ENCODE data around the gene GFOD1.
A peak's percentile ranks its signal among the peaks of the same experiment; 100 is the strongest.
"Not testable (repeated sequence)": the region's sequence is repeated elsewhere in the genome, so short reads cannot be mapped to it uniquely, and the experiment has no call there.

The GFOD1 gene

GRCh38 chr6:13351271-13351670 is 136.1 kb downstream of the GFOD1 start:
- no peak for DNase-seq (ENCODE audit: low spot score)

DNA sequence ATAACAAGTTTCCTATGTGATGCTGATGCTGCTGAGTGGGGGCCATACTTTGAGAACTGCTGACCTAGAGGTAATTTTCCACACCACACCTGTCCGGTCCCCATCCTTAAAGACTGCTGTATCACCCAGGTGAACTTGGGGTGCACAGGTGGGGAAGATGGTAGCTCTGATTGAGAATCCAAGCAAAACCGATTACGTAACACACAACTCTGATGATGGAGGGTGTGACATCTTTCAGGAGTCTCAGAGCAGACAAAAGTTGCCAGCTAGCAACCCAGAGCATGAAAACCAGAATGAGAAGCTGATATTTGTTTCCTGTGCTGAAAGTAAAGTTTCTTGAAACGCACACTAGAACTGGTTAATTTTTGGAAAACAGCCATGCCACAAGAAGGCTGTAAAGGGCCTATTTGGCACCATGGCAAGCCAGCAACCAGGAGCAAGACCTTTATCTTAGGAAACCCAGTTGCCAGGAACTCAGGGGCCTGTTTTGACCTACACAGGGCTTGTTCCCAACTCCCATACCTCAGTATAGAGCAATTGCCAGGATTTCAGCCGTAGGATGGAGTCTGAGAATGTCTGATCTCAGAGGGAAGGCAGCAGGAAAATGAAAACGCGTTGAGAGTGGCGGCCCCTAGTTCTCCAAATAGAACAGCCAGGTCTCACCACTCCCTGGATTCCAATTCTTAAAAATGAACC is 137.4 kb downstream of the GFOD1 start:
- no peak for DNase-seq (ENCODE audit: low spot score)

DNA sequence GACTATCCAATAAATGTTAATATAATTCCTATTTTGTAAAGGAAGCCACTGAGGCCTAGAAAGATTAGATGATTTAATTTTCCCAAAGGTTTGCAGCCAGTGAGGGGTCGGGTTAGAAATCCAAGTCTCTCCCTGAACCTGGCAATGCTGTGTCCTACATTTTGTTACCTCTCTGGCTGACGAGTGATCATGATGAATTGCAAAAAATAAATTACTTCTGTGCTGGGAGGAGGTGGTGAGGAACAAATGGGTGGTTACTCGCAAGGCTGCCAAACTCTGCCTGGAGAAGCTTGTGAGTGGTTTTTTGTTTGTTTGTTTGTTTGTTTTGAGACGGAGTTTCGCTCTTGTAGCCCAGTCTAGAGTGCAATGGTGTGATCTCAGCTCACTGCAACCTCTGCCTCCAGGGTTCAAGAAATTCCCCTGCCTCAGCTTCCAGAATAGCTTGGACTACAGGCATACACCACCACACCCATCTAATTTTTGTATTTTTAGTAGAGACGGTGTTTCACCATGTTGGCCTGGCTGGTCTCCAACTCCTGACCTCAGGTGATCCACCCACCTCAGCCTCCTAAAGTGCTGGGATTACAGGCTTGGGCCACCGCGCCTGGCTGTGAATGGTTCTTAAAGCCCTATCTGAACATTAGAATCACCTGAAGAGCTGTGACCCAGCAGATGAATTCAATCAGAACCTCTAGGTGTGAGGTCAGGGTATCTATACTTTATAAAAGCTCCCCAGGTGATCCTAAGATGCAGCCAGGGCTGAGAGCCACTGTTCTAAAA is 138.9 kb downstream of the GFOD1 start:
- no peak for DNase-seq (ENCODE audit: low spot score)

DNA sequence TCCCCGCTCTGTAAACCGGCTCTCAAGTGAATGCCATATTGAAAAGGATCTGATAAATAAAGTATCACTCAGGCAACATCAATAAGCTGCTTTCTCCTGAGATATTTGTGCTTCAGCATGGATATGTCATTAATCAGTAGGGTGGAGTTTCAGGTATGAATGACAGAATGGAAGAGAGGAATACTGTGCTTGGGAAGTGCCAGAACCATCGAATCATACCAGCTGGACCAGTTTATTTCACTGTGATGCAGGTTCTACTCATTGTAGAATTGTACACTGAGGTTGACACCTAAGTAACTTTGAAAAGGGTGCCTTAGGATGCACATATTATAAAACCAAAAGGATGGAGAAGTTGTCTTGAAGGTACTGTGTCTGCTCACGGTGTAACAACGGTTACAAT is 141.2 kb downstream of the GFOD1 start:
- DNase-seq (ENCODE audit: low spot score), result no peak

GRCh38 chr6:13342414-13343019 is 144.9 kb downstream of the GFOD1 start:
- DNase-seq (ENCODE audit: low spot score), result no peak

- no peak for DNase-seq (ENCODE audit: low spot score)
Observed at GRCh38 chr6:13339863-13340630, 147.4 kb downstream of the GFOD1 start.

DNA sequence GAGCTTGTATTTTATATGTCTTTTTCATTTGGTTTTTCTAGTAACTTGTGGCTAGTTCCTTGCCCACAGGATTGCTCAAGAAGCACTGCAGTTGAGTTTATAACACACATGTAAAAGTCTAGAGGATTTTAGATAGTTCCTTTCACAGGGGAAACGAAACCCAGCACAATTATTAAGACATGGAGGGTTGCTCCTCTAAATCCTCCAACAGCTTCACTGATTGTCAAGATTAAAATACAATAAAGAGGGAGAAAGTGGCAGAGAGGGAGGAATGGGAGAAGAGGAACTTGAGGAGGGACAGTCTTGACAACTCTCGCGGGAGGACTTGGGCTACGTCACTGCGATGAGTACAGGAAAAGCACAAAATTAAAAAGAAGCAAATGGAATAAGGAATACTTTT is 149.4 kb downstream of the GFOD1 start:
- DNase-seq (ENCODE audit: low spot score), result no peak

DNA sequence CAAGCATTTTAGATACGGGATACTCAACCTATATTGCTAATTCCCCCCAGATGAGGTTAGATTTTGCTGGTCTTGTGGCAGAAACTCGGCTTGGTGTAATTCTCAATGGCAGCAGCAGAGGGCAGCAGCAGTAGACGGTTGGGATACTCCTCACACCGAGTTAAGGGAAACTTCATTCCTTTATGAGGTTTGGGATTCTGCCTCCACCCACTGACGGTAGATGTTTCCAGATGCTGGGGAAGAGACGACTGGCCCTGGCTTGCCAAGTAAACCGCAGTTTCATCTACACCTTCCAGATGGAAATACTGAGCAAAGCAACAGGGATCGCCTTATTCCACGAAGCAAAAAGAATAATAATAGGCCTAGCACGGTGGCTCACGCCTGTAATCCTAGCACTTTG is 150.8 kb downstream of the GFOD1 start:
- peak; percentile 59 for DNase-seq (ENCODE audit: low spot score)

- DNase-seq (ENCODE audit: low spot score), result no peak
Observed at GRCh38 chr6:13334953-13335352, 152.4 kb downstream of the GFOD1 start.

DNA sequence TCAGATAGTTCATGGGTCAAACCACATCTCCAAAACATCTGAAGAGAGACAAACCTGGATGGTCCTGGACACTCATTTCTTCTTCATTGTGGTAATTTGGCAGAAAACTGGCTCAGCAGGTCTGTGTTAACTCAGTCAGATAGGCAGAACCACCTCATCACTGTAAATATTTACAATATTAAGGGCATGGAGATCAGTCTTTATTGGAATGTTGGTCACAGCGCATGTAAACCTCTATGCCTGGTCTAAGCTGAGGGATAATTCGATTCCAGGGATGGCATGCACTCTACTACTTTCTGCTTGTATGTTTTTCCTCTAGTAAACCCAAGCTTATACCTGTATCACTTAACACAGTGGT is 155.1 kb downstream of the GFOD1 start:
- no peak for DNase-seq (ENCODE audit: low spot score)

DNA sequence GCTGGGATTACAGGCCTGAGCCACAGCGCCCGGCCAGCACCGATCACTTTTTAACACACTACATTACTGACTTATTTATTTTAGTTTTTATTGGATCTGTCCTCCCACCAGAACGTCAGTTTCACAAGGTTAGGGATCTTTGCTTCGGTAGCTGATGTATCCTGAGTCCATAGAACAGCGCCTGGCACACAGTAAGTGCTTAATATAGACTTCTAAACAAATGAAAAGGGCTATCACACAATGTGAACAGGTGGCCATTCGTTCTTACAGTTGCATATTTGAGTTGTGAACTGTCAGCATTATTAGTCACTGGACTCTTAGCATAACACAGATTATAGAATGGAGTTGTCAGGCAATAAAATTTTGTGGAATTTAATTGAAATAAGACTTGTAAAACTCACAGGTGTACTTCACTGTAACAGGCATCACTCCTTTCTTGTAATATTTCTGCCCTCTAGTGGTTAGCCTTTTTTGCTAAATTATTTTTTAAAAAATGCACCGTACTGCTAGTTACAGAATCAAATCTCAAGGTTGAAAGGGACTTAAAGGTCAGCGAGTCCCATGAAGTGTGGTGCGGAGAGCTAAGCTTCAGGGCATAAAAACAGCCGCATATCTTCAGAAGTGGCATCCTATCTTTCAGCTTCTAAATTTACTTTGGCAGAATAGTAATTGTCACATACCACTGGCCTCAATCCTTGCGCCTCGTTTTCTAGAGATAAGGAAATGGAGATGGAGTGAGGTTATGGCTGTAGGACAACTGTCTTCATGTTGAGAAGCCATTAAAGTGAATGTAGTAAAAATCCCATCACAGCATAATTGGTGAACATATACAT is 155.7 kb downstream of the GFOD1 start:
- DNase-seq (ENCODE audit: low spot score), result peak; percentile 8

DNA sequence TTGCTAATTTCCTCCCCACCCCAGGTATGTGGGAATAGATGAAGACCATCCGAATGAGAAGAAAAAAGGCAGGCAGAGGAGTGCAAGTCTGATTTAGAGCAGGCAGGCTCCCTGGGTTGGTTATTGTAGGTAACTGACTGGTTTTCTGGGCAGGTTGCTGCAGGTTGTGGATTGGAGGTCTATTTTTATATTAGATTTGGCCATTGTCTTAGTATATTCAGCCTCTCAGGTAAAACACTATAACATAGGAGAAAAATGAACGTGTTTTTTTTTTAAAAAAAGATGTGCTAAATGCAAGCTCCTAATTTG is 158.6 kb downstream of the GFOD1 start:
- DNase-seq (ENCODE audit: low spot score), result no peak

DNA sequence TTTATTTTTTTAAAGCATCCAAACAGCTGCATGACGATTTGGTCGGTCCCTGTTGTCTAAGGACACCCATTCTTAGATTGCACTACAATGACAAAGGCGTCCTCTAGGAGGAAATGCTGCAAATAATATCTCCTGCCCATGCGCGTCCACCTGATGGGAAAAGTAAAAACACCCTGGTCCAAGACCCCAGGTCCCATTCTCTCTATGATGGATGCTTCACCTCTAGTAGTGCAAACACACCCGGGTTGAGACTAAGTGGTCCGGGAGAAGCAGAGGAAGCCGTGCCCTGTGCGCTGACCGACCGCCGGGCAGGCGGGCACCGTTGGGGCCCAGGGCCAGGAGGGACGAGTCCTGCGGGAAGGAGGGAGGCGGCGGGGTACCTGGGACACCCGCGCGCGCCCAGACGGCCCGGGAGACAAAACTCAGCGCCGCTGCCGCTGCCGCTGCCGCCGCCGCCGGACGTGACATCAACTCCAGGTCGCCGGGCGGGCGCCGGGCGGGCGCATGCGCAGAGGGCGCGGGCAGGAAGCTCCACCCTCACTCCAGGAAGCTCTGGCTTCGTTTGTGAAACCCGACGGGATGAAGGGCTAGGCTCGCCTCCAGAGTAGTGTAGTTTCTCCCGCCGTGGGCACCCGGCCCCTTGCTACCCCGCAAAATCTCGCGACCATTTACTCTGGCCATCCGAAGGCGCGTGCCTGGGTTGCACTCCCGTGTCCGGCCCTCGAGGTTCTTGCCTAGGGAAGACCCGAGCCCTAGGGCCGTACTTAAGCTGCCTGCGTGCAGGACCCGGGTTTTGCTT is 159.1 kb downstream of the GFOD1 start, which contains the start of gene TBC1D7:
TBC1D7 (minus strand) TSS at position 462 of the 799 bp plus-strand sequence. CDS start 1,639 bp downstream, outside the sequence.
- peak; percentile 81 for DNase-seq (ENCODE audit: low spot score)

- no peak for DNase-seq (ENCODE audit: low spot score)
Observed at GRCh38 chr6:13327691-13328075, 159.7 kb downstream of the GFOD1 start.

DNA sequence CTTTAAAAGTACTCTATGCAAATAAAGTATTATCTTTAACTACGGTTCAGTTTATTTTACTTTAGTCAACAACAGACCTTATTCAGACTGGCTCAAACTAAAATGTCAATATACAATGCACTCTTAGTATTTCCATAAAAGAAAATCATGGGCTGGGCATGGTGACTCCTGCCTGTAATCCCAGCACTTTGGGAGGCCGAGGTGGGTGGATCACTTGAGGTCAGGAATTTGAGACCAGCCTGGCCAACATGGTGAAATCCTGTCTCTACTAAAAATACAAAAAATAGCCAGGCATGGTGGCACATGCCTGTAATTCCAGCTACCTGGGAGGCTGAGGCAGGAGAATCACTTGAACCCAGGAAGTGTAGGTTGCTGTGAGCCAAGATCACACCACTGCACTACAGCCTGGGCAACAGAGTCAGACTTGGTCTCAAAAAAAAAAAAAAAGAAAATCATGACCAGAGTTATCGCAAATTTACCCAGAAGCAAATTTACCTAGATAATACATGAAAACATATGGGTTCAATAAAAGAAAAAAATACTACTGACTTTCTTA is 161.3 kb downstream of the GFOD1 start:
- DNase-seq (ENCODE audit: low spot score), result not testable (repeated sequence)

DNA sequence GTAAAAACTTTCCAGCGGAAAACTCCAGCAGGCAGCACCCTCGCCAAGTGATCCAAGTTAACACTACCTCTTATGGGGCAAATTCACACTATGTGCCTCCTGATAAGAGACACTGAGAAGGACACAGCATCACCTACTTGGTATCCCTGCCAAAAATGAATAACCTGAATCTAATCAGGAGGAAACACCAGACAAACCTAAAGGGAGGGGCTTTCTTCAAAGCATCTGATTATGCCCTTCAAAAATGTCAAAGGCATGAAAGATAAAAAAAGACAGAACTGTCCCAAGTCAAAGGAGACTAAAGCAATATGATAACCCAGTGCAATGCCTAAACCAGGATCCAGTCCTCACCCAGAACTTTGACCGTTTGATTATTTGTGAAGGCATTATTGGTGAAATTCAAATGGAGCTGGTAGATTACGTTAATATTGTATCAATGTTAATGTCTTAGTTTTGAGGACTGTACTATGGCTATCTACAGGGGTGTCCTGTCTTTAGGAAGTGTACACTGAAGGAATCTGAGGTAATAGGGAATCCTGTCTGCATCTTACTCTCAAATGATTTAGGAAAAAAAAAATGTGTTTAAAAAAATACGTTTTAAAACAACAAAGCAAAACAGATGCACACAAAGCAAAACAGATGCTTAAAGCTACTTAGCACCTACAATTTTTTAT is 167.4 kb downstream of the GFOD1 start:
- no peak for DNase-seq (ENCODE audit: low spot score)

DNA sequence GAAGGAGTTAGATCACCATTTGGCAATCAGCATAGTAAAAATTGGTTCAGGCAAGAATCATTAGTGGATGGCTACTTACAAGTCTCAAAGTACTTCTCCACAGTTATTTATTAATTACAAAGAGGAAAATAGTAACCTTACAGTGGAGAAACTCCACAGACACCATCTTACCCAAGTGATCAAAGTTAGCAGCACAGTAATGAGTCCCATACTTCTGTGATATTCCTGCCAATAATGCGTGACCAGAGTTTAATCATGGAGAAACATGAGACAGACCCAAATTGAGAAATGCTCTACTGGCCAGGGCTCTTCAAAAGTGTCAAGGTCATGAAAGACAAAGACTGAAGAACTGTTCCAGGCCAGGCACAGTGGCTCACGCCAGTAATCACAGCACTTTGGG is 168.6 kb downstream of the GFOD1 start:
- no peak for DNase-seq (ENCODE audit: low spot score)

DNA sequence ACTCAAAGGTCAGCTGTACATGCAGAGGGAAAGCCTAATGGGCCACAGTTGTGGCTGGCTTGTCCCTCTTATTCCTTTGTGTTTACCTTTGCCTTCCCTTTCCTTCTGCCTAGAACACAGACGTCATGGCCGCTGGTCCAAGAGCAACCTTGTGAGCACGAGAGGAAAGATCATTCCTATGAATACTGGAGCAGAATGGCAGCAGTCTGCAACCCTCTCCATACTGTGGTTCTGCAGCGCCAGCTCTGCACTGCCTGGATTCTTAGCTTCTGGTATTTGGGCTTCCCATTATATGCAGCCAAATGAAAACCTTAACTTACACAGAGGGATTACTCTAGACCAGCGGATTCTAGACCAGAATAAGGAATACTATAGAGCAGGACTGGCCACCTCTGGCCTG is 171.5 kb downstream of the GFOD1 start:
- DNase-seq (ENCODE audit: low spot score), result no peak

DNA sequence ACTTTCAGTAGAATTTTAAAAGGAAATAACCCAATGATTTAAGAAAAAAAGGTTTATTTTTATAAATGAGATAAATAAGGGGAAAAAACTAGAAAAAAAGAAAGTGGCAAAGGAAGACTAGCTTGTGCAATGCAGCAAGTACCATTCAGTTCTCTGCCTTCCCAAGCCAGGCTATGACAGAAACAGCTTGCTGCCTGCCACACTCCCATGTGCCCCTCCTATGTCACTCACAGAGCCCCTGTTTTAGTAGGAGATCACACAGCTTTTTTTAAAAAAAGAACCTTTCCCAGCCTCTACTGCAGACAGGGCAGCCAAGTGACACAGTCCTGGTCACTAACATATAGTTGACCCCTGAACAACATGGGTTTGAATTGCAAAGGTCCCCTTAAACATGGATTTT is 172.6 kb downstream of the GFOD1 start:
- no peak for DNase-seq (ENCODE audit: low spot score)

GRCh38 chr6:13311155-13311554 is 176.2 kb downstream of the GFOD1 start:
- DNase-seq (ENCODE audit: low spot score), result no peak

Data from HuH-7 (cell line).